Endothelial cell of umbilical vein (primary cell): Measurements from ENCODE around the gene BMPR1A. TPM values are rescaled to one million over a fixed set of nuclear protein-coding genes. Genes with fewer than 3 reads are reported as not detected.

Experiments used
- BruUV-seq: library from RNA; stranded (reverse); fragments of 400-500 nt; replicated peaks from 2 replicates; lab custom pipeline; 2021; lab: Mats Ljungman, UMichigan
- CTCF ChIA-PET: fragments of 300-600, 350-600 bp; sonication (Branson Sonifier 250); formaldehyde crosslinking; loops from one replicate; lab custom pipeline; 2021; ENCODE audit warnings: antibody characterized with exemption, inconsistent platforms; lab: Charles Lee
- POLR2A ChIA-PET: fragments of 300-600, 350-600 bp; sonication (Branson Sonifier 250); formaldehyde crosslinking; loops from one replicate; lab custom pipeline; 2021; ENCODE audit warnings: antibody characterized with exemption, inconsistent platforms; lab: Charles Lee
- DNase-seq: peaks from one replicate; pipeline ENCODE4 v3.0.0-alpha.2; 2011; ENCODE audit warnings: low read depth, low spot score
- FAIRE-seq: peaks from 2 replicates; lab custom pipeline; 2011; peaks lifted over from hg19 to GRCh38; lab: Jason Lieb, UNC
- H2AFZ ChIP-seq: 2 replicates; pipeline ENCODE4 v1.6.0; 2012; ENCODE audit warnings: low read depth, low read length, control low read depth, inconsistent platforms
- H3K27ac ChIP-seq: 2 replicates; pipeline ENCODE4 v1.5.1; 2011; ENCODE audit warnings: low read depth, mild to moderate bottlenecking, control low read depth, low read length, moderate library complexity; ENCODE audit not compliant: insufficient read depth
- H3K27me3 ChIP-seq, 2 experiments: 2 replicates each; pipeline versions ENCODE4 v1.6.0 to v1.6.1; 2011; ENCODE audit warnings: low read length in 2 of 2, mixed read lengths in 1 of 2; ENCODE audit not compliant: control insufficient read depth in 2 of 2, insufficient read depth in 2 of 2
- H3K36me3 ChIP-seq, 2 experiments: 2 replicates in 1 of 2; 3 replicates in 1 of 2; pipeline ENCODE4 v1.5.1; 2011; ENCODE audit warnings: low read length in 2 of 2, mild to moderate bottlenecking in 1 of 2, moderate library complexity in 1 of 2; ENCODE audit not compliant: control insufficient read depth in 2 of 2, insufficient read depth in 2 of 2; ENCODE audit errors: extremely low read depth in 1 of 2
- H3K4me1 ChIP-seq: 3 replicates; pipeline ENCODE4 v1.5.1; 2011; ENCODE audit warnings: mild to moderate bottlenecking, low read length; ENCODE audit not compliant: control insufficient read depth, insufficient read depth; ENCODE audit errors: extremely low read depth
- H3K4me2 ChIP-seq: 2 replicates; pipeline ENCODE4 v1.6.1; 2011; ENCODE audit warnings: low read length, control low read depth, mixed read lengths; ENCODE audit not compliant: insufficient read depth
- H3K4me3 ChIP-seq, 3 experiments: fragments of 200-600 bp in 1 of 3; sonication (generic), shearing (Covaris generic) in 1 of 3; replicated peaks in 1 of 3; 2 replicates each; pipeline ENCODE4 v1.5.1; 2011 to 2016; ENCODE audit warnings: control low read depth in 3 of 3, low read length in 3 of 3, mild to moderate bottlenecking in 2 of 3, inconsistent platforms in 1 of 3, low read depth in 1 of 3, moderate library complexity in 1 of 3; ENCODE audit not compliant: insufficient read depth in 1 of 3
- H3K79me2 ChIP-seq: 2 replicates; pipeline ENCODE4 v1.6.0; 2012; ENCODE audit warnings: low read length, inconsistent platforms; ENCODE audit not compliant: control insufficient read depth, insufficient read depth
- H3K9ac ChIP-seq: replicated peaks from 2 replicates; pipeline ENCODE3; 2011; ENCODE audit warnings: low read length, control low read depth; ENCODE audit not compliant: insufficient read depth; ENCODE audit errors: extremely low read depth
- H3K9me1 ChIP-seq: replicated peaks from 3 replicates; pipeline ENCODE4 v1.6.0; 2011; ENCODE audit warnings: mild to moderate bottlenecking, low read length; ENCODE audit not compliant: control insufficient read depth, insufficient read depth; ENCODE audit errors: extremely low read depth
- H3K9me3 ChIP-seq: replicated peaks from 2 replicates; pipeline ENCODE4 v1.5.1; 2012; ENCODE audit warnings: low read length, inconsistent platforms; ENCODE audit not compliant: control insufficient read depth, insufficient read depth
- H4K20me1 ChIP-seq: replicated peaks from 2 replicates; pipeline ENCODE3; 2011; ENCODE audit warnings: mild to moderate bottlenecking, low read length; ENCODE audit not compliant: control insufficient read depth, insufficient read depth; ENCODE audit errors: extremely low read depth
- EZH2 ChIP-seq: IDR thresholded peaks from 2 replicates; pipeline ENCODE4 v1.6.1; 2012; ENCODE audit warnings: borderline replicate concordance, low read depth, mild to moderate bottlenecking, moderate library complexity, low read length, inconsistent platforms; ENCODE audit not compliant: severe bottlenecking
- FOS ChIP-seq: IDR thresholded peaks from 2 replicates; pipeline ENCODE4 v1.6.1; 2011; ENCODE audit warnings: mild to moderate bottlenecking, low read length, moderate library complexity, borderline replicate concordance; ENCODE audit not compliant: insufficient read depth
- GATA2 ChIP-seq: IDR thresholded peaks from 2 replicates; pipeline ENCODE4 v1.7.0; 2011; ENCODE audit warnings: low read depth, mild to moderate bottlenecking, moderate library complexity, mixed read lengths, low read length; ENCODE audit not compliant: insufficient read length, insufficient read depth
- JUN ChIP-seq: IDR thresholded peaks from 2 replicates; pipeline ENCODE4 v1.6.1; 2011; ENCODE audit warnings: borderline replicate concordance, low read depth; ENCODE audit not compliant: insufficient read length, insufficient read depth
- MYC ChIP-seq: IDR thresholded peaks from one replicate; pipeline ENCODE4 v1.6.1; 2011; ENCODE audit warnings: mild to moderate bottlenecking, low read depth, low read length
- POLR2A ChIP-seq: IDR thresholded peaks from 2 replicates; pipeline ENCODE4 v1.6.1; 2012; ENCODE audit warnings: low read depth, mild to moderate bottlenecking, control low read depth, low read length
- POLR2AphosphoS5 ChIP-seq: IDR thresholded peaks from 2 replicates; pipeline ENCODE4 v1.6.1; 2012; ENCODE audit warnings: low read depth, mild to moderate bottlenecking, control low read depth, low read length, moderate library complexity; ENCODE audit not compliant: insufficient read depth
- dilution Hi-C: fragments of 300-500 bp; cut with MboI; formaldehyde crosslinking; loops from one replicate; pipeline ENCODE4 v1.15.0; 2019; ENCODE audit warnings: low sequenced_read_pairs; ENCODE audit not compliant: extremely low pct_ligation_motif_present
- intact Hi-C: fragments of 100-400 bp; cut with micrococcal nuclease; formaldehyde crosslinking; loops from one replicate; pipeline ENCODE4 v1.10.0; 2022
- polyA plus RNA-seq, 4 experiments: library from polyadenylated mRNA; depleted of rRNA in 3 of 4; stranded (reverse) in 3 of 4; unstranded in 1 of 4; fragments of >200 nt; gene quantifications; 2 replicates each; pipeline versions ENCODE4 v1.2.1 to v1.2.3, GENCODE V29; 2011 to 2012; ENCODE audit warnings: missing spikeins in 1 of 4
- total RNA-seq: library from RNA; stranded (reverse); gene quantifications from 2 replicates; pipeline ENCODE4 v1.2.3, GENCODE V29; 2021
- TF ChIP-seq, protein P1 (sequence below): IDR thresholded peaks from 2 replicates; pipeline ENCODE4 v1.6.1; 2011; ENCODE audit not compliant: insufficient read depth, insufficient read length
- TF ChIP-seq, protein P2 (sequence below), 2 donors: IDR thresholded peaks; 1 replicate in 1 of 2; 2 replicates in 1 of 2; pipeline ENCODE4 v1.5.1; 2011; ENCODE audit warnings: low read length in 2 of 2, mild to moderate bottlenecking in 2 of 2, moderate library complexity in 2 of 2, control low read depth in 1 of 2, inconsistent platforms in 1 of 2, low read depth in 1 of 2; ENCODE audit not compliant: insufficient read depth in 1 of 2; ENCODE audit errors: extremely low read depth in 1 of 2

BMPR1A gene
- total and polyA plus RNA-seq, 2 donors (not counting 3 experiments of a cell fraction or from before 2014, with no cell fraction given): not detected

DNA sequence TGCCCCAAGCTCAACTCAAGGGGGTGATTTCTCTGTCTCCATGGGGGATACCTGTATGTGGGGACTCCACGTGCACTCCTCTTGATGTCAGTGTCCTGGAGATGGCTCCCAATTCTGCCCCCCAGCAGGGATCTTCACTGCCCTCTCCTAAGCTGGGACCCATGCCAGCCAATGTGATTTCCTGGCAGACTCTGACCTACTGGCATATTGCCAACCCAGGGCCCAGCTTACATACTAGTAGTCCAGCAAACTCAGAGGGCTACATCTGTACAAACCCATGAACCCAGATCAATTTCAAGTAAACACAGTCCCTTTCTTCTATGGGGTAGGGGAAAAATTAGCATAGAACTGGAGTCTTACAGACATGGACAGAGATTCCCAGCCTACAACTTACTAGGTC is 26.2 kb upstream of the BMPR1A start:
- no peak overlapping the region for H3K4me2 ChIP-seq
- no TSS peak for BruUV-seq
- DNase-seq (no peak), FAIRE-seq (no peak)
- dilution Hi-C loops: no loop called here
- ChIA-PET CTCF (interaction anchor here (1.6 to 2.2 kb wide), 2 partner anchors 13 to 36 kb away, joined by 4 to 8 read pairs; no protein-coding TSS in a partner anchor), POLR2A (no interaction called here)
- no peaks in the 10 kb centered on the region for H4K20me1 ChIP-seq
- H3K4me1 ChIP-seq: no peaks in the 10 kb centered on the region
- no peaks in the 10 kb centered on the region for H3K9me3 ChIP-seq
- no peak overlapping the region for H3K27ac ChIP-seq
- H3K4me3 ChIP-seq: no peak overlapping the region
- H3K27me3 ChIP-seq: peaks cover 81 to 84% of the 10 kb centered on the region in 2 experiments
- intact Hi-C loops: no loop called here
- H2AFZ ChIP-seq: no peak overlapping the region
- H3K36me3 ChIP-seq: no peaks in the 10 kb centered on the region
- no peaks in the 10 kb centered on the region for H3K9me1 ChIP-seq
- TF ChIP-seq EZH2 (no peak), FOS (no peak), MYC (no peak), POLR2A (no peak)
- TF ChIP-seq, protein P1, sequence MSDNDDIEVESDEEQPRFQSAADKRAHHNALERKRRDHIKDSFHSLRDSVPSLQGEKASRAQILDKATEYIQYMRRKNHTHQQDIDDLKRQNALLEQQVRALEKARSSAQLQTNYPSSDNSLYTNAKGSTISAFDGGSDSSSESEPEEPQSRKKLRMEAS: no peak
- H3K79me2 ChIP-seq: no peaks in the 10 kb centered on the region
- no peak overlapping the region for H3K9ac ChIP-seq

DNA sequence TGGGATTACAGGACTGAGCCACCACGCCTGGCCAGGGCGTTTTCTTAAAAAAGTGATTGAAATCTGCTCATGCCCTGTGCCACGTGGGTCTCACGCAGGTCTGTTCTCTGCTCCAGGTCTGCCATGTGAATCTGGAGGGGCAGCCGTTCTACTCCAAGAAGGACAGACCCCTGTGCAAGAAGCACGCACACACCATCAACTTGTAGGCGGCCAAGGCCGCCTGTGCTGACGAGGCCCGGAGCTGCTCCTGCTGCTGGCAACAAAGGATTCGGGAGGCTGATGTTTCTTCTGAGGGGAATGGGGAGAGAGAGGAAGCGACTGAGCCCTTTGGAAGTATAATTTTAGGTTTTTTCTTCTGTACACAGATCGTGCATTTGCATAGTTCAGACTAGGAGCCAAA is 23.6 kb upstream of the BMPR1A start:
- no peak for DNase-seq
- TF ChIP-seq GATA2: no peak
- no peak for TF ChIP-seq FOS
- TF ChIP-seq, protein P2, sequence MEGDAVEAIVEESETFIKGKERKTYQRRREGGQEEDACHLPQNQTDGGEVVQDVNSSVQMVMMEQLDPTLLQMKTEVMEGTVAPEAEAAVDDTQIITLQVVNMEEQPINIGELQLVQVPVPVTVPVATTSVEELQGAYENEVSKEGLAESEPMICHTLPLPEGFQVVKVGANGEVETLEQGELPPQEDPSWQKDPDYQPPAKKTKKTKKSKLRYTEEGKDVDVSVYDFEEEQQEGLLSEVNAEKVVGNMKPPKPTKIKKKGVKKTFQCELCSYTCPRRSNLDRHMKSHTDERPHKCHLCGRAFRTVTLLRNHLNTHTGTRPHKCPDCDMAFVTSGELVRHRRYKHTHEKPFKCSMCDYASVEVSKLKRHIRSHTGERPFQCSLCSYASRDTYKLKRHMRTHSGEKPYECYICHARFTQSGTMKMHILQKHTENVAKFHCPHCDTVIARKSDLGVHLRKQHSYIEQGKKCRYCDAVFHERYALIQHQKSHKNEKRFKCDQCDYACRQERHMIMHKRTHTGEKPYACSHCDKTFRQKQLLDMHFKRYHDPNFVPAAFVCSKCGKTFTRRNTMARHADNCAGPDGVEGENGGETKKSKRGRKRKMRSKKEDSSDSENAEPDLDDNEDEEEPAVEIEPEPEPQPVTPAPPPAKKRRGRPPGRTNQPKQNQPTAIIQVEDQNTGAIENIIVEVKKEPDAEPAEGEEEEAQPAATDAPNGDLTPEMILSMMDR (IDR thresholded peaks at IDR 0.05; ENCODE audit: extremely low read depth in 1 of 2, insufficient read depth in 1 of 2, low read depth in 1 of 2, low read length in 2 of 2): no peak
- no peak for TF ChIP-seq POLR2A
- TF ChIP-seq JUN: no peak
- TF ChIP-seq, protein P1: no peak
- TF ChIP-seq EZH2: no peak
- no peak for TF ChIP-seq MYC
- no peak for TF ChIP-seq POLR2AphosphoS5
- CTCF ChIA-PET: interaction anchor here (0.9 to 2.2 kb wide), 7 partner anchors 9 to 333 kb away, joined by 3 to 7 read pairs (median 3); partner anchors contain the start of gene BMPR1A
- H3K9me1 ChIP-seq: no peaks in the 10 kb centered on the region
- no peaks in the 10 kb centered on the region for H4K20me1 ChIP-seq
- no peaks in the 10 kb centered on the region for H3K4me1 ChIP-seq
- no peak overlapping the region for H3K27ac ChIP-seq
- no TSS peak for BruUV-seq
- peaks cover 72 to 81% of the 10 kb centered on the region in 2 experiments for H3K27me3 ChIP-seq
- no peaks in the 10 kb centered on the region for H3K9me3 ChIP-seq
- no peak for FAIRE-seq
- no peak overlapping the region for H2AFZ ChIP-seq
- POLR2A ChIA-PET: no interaction called here
- H3K4me2 ChIP-seq: no peak overlapping the region
- H3K36me3 ChIP-seq: no peaks in the 10 kb centered on the region
- dilution Hi-C loops: no loop called here
- no peak overlapping the region for H3K9ac ChIP-seq
- intact Hi-C loops: no loop called here
- no peaks in the 10 kb centered on the region for H3K79me2 ChIP-seq
- no peak overlapping the region for H3K4me3 ChIP-seq
